NCI-H146 treated with DMSO at 0.1 percent for 48 hours (cell line): ENCODE measurements around the gene SYNPO2.
"Not testable (repeated sequence)": the region's sequence is repeated elsewhere in the genome, so short reads cannot be mapped to it uniquely, and the experiment has no call there.

Source experiments
- DNase-seq: peaks from one replicate; lab custom pipeline; 2025; ENCODE audit not compliant: unreplicated experiment; lab: John Stamatoyannopoulos, UW

SYNPO2 gene

DNA sequence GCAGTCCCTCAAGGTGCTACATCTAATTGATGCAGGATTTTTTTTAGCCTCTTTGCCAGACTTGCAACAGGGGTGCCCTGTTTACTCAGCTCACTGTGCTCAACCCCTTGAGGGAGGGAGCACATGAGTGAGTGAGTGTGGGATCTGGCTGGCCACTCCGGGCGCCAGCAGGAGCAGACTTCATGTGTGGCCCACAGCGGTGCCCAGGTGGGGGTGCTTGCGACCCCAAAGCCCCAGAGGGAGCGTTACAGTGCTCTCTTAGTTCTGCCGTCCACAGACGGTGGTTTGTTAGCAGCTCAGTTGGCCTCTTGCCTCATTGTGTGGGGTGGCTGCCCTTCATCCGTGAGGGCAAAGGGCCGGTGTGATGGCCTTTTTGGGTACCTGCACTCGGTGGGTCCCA, 165.3 kb downstream of the SYNPO2 start:
- DNase-seq: no peak

DNA sequence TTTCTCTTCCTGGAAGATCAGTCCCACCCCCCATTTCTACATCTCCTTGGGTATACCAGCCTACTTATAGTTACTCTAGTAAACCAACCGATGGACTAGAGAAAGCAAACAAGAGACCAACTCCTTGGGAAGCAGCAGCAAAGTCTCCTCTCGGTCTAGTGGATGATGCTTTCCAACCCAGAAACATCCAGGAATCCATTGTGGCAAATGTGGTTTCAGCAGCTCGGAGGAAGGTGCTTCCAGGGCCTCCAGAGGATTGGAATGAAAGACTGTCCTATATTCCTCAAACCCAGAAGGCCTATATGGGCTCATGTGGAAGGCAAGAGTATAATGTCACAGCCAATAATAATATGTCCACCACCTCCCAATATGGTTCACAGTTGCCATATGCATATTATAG, 168.8 kb downstream of the SYNPO2 start:
- no peak for DNase-seq

DNA sequence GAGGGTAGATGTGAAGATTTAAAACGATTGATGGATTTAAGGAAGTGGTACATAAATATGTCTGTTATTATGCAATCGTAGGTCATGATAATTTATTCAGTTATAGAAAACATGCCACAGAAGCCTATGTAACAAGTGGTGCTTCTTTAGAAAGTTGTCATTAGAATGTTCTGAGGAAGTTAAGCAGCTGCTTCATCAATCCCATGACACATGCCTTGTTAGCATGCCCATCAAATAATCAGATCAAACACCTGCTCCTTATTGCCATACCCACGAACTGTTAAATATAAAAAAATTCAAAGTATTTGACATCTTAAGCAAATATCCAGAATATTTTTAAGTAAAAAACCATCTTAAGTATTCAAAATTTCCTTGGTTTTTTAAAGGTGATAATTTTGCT, 170.6 kb downstream of the SYNPO2 start:
- no peak for DNase-seq

DNA sequence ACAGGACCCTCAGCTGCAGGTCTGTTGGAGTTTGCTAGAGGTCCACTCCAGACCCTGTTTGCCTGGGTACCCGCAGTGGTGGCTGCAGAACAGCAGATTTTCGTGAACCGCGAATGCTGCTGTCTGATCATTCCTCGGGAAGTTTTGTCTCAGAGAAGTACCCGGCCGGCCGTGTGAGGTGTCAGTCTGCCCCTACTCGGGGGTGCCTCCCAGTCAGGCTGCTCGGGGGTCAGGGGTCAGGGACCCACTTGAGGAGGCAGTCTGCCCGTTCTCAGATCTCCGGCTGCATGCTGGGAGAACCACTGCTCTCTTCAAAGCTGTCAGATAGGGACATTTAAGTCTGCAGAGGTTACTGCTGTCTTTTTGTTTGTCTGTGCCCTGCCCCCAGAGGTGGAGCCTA, 178.5 kb downstream of the SYNPO2 start:
- not testable (repeated sequence) for DNase-seq

DNA sequence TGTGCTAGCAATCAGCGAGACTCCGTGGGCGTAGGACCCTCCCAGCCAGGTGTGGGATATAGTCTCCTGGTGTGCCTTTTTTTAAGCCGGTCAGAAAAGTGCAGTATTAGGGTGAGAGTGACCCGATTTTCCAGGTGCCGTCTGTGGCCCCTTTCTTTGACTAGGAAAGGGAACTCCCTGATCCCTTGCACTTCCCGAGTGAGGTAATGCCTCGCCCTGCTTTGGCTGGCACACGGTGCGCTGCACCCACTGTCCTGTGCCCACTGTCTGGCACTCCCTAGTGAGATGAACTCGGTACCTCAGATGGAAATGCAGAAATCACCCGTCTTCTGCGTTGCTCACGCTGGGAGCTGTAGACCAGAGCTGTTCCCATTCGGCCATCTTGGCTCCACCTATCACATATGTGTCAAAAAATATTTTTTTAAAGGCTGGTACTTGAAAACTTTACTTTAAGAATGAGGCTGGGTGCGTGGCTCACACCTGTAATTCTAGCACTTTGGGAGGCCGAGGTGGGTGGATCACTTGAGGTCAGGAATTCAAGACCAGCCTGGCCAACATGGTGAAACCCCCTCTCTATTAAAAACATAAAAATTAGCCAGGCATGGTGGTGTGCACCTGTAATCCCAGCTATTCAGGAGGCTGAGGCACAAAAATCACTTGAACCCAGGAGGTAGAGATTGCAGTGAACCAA, 179.2 kb downstream of the SYNPO2 start:
- DNase-seq: not testable (repeated sequence)

DNA sequence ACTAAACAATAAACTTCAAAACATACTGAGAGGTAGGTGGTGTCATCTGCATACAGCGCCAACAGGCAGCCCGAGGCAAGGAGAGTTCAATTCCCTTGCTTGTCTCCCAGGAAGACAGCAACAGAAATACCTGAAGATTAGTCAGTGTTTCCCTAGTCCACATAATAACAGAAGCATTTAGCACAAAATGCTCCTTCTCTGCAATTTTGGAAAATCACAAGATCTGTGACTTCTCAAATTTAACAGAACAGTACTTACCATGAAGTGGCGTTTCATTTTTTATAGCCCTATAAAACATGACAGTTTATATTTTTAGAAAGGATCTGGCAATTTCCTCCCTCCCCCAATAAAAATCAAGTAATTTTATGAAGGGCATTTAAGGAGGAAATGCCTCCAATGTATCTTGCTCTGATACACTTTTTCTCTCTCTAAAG, 179.9 kb downstream of the SYNPO2 start:
- DNase-seq: no peak

DNA sequence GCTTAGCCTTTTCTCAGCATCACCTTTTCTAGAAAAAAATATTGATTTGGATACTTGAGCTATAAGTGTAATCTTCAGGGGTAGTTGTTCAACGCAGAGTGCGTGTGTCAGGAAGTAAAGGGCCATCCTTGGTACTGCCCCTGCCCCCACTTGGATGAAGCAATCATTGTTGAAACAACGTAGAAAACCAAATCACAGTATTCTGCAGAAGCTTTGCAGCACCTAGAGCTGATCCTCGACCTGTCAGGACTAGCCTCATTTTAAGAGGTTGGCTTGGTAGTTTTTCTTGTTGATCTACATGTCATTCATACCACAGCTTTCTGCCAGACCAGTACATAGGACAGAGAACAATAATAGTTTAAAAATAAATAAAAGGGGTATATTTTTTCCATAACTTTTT, 181.6 kb downstream of the SYNPO2 start:
- no peak for DNase-seq

DNA sequence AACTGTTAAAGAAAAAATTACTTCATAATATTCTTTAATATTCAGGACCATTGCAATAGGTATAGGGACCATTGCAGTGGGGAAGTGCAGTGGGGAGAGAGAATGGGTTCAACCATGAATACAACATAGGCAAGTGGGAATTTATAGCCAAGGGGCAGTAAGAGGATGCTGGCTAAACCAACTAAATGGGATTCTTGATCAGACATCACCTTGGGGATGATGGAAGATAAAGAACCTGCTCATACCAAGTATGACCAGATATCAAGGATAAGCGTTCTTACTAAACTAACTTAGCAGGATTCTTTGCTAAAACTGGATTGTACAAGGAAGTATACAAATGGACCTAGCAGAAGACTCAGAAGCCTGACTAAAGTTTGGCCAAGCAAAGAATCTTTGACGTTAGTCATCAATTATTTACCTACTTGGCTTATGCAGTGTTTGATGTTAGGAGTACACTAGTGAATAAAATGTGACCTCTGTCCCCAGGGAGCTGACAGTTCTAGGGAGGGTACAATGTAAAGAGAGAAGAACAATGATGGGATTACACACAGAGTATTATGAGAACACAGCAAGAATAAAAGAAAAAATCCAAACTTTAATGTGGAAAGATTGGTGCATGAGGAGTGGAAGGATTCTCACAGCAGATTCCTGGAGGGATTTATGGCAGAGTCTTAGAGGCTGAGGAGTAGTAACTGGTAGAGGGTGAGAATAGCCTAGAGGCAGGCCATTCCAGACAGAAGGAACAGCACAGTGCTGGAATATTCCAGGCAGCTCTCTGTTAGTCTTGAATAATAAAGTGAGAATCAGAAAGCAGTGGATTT, 192.3 kb downstream of the SYNPO2 start:
- DNase-seq: no peak

DNA sequence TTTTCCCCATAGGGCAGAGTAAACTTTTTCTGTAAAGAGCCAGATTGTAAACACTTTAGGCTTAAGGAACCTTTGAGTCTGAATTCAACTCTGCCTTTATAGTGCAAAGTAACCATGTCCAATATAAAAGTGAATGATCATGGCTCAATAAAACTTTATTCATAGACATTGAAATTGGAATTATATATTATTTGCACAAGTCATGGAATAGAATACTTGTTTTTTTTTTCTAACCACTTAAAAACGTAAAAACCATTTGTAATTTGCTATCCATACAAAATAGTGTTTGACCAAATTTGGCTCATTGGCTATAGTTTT, 192.8 kb downstream of the SYNPO2 start:
- no peak for DNase-seq

DNA sequence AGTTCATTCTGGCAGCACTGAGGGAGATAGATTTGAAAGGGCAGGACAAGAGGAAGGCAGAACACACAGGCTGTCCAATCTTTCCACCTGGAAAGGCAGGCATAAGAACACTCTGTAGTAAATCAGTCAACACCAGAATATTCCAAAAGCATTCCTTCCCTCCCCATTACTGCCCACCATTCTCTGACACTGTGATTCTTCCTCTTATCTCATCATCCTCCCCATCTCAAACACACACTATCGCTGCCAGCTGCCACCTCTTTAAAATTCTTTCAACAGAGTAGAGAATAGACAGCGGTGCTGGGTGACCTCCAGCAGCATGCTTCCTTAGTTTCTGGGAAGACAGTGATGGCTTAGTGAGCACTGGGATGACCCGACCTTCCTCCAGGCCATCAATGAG, 193.3 kb downstream of the SYNPO2 start:
- no peak for DNase-seq

DNA sequence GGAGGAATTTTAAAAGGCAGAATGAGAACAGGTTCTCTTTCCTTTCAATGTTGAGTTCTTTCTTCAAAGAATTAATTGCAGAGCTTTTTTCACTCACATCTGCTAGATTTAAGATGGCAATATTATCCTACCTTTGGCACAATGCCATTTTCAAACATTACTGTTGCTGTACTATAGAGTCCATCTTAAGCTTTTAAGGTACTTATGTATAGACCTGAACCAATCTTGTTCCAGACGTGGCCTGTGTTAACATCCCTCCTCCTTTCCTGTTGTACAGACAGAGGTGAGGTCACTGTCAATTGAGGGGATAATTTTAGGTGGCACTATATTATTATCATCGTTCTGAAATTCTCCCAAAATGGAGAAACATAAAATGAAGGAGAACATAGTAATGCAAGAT, 194.0 kb downstream of the SYNPO2 start:
- DNase-seq: no peak

DNA sequence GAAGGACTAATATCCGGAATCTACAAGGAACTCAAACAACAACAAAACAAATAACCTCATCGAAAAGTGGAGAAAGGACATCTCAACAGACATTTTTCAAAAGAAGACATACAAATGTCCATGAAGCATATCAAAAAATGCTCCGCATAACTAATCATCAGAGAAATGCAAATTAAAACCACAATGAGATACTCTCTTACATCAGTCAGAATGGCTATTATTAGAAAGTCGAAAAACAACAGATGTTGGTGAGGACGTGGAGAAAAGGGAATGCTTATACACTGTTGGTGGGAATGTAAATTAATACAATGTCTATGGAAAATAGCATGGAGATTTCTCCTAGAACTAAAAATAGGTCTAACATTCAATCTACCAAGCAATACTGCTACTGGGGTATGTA, 195.9 kb downstream of the SYNPO2 start:
- no peak for DNase-seq

DNA sequence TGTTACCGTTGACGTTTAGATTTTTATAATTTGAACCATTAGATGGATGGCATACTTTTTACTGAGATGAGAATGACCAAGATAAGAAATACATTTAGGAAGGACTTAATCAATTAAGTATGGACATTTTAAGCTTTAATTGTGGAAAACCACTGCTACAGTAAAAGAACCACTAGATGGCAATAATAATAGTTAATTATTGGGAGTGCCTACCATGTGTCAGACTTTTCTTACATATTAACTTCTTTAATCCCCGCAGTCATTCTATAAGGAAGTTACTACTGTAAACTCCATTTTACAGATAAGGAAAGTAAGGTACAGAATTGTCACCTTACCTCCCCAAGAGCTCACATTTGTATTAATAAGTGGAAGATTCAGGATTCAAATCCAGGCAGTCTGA, 198.5 kb downstream of the SYNPO2 start:
- no peak for DNase-seq

DNA sequence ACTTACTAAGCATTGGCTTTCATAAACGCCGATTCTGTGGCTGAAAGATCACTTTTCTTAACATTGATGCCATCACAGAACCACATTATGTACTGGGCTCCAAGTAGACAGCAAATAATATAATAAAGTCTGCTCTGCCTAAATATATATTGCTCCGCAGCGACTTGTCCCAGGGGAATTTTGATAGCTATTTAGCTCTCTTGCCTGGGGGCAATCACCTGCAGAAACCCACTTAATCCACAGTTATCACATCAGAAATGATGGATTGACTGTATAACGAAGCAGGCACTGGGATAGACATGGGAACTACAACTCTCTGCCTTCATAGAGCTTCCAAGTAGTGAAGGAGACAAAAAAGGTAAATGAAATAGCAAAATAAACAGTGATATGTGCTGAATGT, 199.0 kb downstream of the SYNPO2 start:
- no peak for DNase-seq

DNA sequence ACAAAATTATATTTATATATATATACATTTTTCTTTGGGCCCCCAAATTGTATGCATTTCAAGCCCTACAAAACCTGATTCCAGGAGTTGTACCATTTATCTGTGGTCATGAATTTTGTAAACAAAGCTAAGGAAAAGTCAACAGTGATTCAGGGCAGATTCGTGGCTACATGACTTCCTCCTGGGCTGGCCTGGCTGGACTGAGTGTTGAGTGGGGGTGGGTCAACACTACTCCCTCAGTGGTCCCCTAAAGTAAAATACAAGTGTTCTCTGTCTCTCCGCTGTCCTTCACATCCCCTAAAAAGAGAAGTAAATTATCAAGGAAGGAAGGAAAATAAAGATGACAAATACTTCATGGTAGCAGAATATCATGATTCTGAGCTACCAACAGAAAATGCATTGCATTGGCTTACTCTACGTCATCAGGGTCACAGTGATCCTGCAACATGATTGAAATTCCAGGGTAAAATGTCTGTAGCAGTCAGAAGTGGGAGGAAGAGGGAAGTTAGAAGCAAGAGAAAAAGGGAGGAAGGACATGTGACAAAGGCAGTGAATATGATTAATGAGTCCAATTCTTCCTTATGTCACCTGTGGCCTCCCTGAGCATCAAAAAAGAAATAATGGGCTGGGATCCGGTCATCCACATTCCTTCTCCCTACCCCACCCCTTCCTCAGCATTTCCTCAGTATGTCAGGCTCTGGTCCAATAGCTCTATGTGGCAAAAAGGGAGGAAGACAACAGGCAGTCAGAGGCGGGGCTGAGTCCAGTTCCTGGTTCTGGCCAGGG, 204.6 kb downstream of the SYNPO2 start:
- DNase-seq: no peak

DNA sequence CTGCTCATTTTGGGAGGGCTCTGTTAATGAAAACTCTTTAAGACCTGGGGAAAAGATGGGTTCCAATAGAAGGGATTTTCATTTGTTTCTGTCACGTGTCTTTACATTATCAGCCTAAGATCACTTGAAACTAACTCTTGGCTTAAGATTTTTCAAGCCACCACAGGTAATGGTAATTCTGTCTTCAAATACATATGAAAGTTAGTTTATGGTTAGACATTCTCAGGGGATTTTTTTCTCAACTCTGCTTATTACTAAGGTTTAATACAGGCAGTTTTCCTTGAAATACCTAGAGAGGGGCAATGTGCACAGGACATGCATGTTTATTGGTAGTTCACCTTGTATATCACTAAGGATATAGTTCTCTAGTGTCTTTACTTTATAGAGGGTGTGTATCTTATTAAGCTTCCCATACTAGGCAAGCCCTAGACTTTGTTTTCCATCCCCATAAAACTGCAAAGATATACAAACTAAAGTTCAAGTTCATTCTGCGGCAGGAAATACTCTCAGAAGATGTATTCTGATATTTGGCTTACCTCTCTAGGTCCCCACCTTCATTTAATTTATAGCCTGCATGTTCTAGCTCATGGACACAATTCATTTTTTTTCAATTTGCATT, 208.7 kb downstream of the SYNPO2 start:
- DNase-seq: no peak

DNA sequence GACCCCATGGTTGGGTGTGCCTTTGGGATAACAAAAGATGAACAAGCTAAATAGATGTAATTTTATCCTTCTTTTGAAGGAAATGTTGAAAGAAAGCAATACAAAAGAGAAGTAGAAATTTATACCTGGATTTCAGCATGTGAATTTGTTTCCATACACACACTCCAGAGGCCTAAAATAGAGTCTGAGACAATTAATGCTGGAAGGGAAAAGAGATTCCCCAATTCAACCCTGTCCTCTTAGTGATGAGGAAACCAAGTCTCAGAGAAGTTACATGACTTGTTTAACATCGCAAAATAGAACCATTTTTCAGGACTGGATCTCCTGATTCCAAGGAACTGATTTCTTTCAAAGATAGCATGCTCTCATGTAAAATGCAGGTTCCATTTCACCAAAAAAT, 209.7 kb downstream of the SYNPO2 start:
- DNase-seq: no peak

DNA sequence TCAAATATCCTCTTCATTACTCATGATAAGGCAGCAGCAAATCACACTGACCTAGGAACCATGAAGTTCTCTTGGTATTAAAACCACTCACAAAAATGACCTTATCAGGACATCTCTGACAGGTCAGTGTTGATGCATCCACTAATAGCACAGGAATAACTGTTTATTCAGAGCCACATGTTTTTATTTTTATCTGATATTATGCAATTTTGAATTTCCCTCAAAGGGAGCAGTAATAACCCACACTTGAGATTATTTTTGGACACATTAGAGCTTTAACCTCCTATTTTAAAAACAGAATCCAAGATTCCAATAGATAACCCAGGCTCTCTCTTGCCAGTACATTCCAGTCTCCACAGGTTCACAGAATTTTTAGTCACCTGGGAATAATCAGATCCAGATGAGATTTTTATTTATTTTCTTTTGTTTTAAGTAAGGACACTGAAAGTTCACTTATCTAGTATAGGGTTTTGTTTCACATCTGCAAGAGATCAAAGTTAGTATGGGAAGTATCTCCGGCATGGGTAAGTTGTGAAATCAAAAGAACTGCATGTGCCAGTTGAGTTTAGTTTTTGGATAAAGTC, 210.7 kb downstream of the SYNPO2 start:
- DNase-seq: no peak

DNA sequence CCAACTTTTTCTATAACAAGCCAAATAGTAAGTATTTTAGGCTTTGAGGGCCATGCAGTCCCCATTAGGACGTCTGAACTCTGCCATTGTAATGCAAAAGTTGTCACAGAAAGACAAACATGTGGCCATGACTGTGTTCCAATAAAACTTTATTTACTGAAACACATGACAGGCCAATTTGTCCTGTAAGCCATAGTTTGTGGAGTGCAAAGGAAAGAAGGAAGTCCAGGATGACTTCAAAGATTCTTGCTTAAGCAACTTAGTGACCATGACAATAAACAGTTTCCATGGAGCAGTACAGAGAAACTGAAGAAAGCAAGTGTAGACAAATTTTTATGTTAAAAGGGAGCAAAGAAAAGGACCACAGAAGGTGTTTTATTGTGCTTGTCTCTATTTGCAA, 212.0 kb downstream of the SYNPO2 start:
- no peak for DNase-seq

DNA sequence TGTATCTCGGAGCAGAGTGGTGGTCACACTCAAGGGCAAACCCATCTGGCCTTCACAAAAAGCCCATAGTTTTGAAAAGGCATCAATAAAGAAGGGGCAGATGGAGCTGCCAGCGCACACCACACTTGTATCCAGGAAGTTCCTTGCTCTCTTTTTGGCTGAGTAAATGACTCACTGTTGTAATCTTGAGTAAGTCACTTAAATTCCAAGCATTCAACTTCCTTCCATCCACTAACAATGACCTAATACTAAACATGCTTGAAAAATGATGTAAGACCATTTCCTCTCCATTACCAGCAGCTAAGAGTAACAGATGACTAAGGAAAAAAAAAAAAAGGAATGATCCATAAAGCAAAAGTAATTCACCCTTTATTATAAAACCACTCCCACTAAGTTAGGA, 214.6 kb downstream of the SYNPO2 start:
- DNase-seq: no peak

DNA sequence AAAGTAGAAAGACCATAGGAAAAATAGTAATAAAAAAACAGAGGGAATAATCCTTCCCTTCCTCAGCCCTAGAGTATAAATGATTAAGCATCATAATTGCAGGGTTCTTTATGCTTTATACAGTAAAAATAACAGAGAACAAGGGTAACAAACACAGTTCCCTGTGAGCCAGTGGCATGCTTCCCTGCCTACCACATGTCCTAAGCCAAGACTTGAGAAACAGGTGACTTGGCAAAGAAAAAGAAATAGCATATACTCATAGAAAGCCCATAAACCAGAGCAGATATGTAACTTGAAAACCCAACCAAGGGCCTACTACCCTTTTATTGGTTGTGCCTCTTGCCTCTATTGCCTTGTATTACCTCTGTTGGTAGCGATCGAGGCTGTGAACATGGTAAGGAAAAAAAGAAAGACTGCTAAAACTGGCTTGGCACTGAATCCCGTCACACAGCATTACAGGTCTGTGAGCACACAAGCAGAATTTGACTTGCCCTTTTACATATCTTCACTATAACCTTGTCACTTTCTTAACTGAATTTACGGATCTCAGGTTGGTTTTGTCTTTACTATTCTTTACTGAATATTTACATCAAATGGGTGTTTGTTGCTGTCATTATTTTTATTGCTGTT, 216.1 kb downstream of the SYNPO2 start:
- no peak for DNase-seq
